Tibial nerve (tissue), 4 donors: ENCODE data around the gene KCNJ15. TPM values are rescaled to one million over a fixed set of nuclear protein-coding genes. Genes with fewer than 3 reads are reported as not detected.
"Not testable (repeated sequence)": the region's sequence is repeated elsewhere in the genome, so short reads cannot be mapped to it uniquely, and the experiment has no call there.

ENCODE experiments used
- DNase-seq, 2 donors: peaks; one replicate each; pipeline ENCODE4 v3.0.0-alpha.2; 2019; ENCODE audit warnings: low spot score in 2 of 2
- H3K27ac ChIP-seq, 4 donors: fragments of 200-600 bp; sonication (generic) in 3 of 4; one replicate each; pipeline ENCODE4 v1.5.1; 2017 to 2019; ENCODE audit warnings: mild to moderate bottlenecking in 1 of 4
- H3K27me3 ChIP-seq, 2 donors: fragments of 200-600 bp; sonication (generic) in 1 of 2; one replicate each; pipeline versions ENCODE4 v1.5.1 to v1.6.0; 2017 to 2019
- H3K36me3 ChIP-seq, 3 donors: fragments of 200-600 bp; sonication (generic); one replicate each; pipeline ENCODE4 v1.5.1; 2018 to 2019
- H3K4me1 ChIP-seq, 4 donors: fragments of 200-600 bp; sonication (generic) in 3 of 4; one replicate each; pipeline ENCODE4 v1.5.1; 2017 to 2019
- H3K4me3 ChIP-seq, 4 donors: fragments of 200-600 bp; sonication (generic) in 3 of 4; one replicate each; pipeline ENCODE4 v1.5.1; 2017 to 2019; ENCODE audit warnings: mild to moderate bottlenecking in 1 of 4, moderate library complexity in 1 of 4
- H3K9me3 ChIP-seq, 4 donors: fragments of 200-600 bp; sonication (generic) in 3 of 4; one replicate each; pipeline ENCODE4 v1.5.1; 2017 to 2019
- EP300 ChIP-seq, 2 donors: sonication (generic); formaldehyde crosslinking; IDR thresholded peaks; one replicate each; pipeline ENCODE4 v1.6.1; 2017; ENCODE audit warnings: antibody characterized with exemption in 2 of 2, mild to moderate bottlenecking in 1 of 2
- POLR2A ChIP-seq, 2 donors: fragments of 450-650 bp; IDR thresholded peaks; one replicate each; pipeline ENCODE4 v1.6.1; 2017; ENCODE audit warnings: antibody characterized with exemption in 2 of 2, mild to moderate bottlenecking in 2 of 2, moderate library complexity in 2 of 2
- WGBS, 2 donors: methylation state at CpG; one replicate each; pipeline ENCODE4 v1.1.5; 2018; 5-methylcytosine and 5-hydroxymethylcytosine counted together
- total RNA-seq, 4 donors: library from RNA; depleted of rRNA; stranded (reverse); fragments of >200 nt; gene quantifications; one replicate each; pipeline ENCODE4 v1.1.0, GENCODE V29; 2016
- TF ChIP-seq, protein P1 (sequence below), 5 experiments: fragments of 200-600 bp in 3 of 5; fragments of 450-650 bp in 2 of 5; sonication (generic) in 3 of 5; IDR thresholded peaks; one replicate each; pipeline ENCODE4 v1.5.1; 2016 to 2019; ENCODE audit warnings: antibody characterized with exemption in 5 of 5, mild to moderate bottlenecking in 3 of 5, moderate library complexity in 2 of 5

KCNJ15 gene
- total RNA-seq, 4 donors from 2014 or later: 0.39 to 2.4 (median 0.43) TPM

DNA sequence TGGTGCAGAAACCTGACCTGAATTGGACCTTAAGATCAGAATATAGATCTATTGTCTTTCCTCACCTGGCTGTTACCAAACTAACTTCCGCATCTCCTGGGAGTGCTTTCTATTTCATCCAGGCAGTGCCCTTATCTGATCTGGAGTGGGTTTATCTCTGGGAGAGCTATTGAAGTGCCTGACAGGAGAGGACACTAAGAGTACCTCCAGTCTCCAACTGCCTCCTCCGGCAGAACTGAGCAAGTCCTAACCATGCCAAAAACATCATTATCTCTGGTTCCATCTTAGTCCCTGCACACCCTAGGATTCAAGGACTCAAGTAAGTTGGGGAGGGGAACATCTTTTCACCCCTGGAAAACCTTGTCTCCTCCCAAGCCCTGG, 12.4 kb upstream of the KCNJ15 start:
- Histone ChIP-seq H3K4me3 (no peak overlapping the region), H3K4me1 (peaks cover 0 to 8% (median 0%) of the 10 kb centered on the region in 4 donors), H3K9me3 (no peaks in the 10 kb centered on the region), H3K27me3 (no peaks in the 10 kb centered on the region), H3K27ac (no peak overlapping the region), H3K36me3 (no peaks in the 10 kb centered on the region)
- DNase-seq: no peak
- TF ChIP-seq, protein P1, sequence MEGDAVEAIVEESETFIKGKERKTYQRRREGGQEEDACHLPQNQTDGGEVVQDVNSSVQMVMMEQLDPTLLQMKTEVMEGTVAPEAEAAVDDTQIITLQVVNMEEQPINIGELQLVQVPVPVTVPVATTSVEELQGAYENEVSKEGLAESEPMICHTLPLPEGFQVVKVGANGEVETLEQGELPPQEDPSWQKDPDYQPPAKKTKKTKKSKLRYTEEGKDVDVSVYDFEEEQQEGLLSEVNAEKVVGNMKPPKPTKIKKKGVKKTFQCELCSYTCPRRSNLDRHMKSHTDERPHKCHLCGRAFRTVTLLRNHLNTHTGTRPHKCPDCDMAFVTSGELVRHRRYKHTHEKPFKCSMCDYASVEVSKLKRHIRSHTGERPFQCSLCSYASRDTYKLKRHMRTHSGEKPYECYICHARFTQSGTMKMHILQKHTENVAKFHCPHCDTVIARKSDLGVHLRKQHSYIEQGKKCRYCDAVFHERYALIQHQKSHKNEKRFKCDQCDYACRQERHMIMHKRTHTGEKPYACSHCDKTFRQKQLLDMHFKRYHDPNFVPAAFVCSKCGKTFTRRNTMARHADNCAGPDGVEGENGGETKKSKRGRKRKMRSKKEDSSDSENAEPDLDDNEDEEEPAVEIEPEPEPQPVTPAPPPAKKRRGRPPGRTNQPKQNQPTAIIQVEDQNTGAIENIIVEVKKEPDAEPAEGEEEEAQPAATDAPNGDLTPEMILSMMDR (IDR thresholded peaks at IDR 0.05): no peak
- TF ChIP-seq EP300 (IDR thresholded peaks at IDR 0.05) (no peak), POLR2A (IDR thresholded peaks at IDR 0.05) (no peak)
- 96% methylated on average over 2 of the region's 2 CpGs for WGBS, 2 donors

DNA sequence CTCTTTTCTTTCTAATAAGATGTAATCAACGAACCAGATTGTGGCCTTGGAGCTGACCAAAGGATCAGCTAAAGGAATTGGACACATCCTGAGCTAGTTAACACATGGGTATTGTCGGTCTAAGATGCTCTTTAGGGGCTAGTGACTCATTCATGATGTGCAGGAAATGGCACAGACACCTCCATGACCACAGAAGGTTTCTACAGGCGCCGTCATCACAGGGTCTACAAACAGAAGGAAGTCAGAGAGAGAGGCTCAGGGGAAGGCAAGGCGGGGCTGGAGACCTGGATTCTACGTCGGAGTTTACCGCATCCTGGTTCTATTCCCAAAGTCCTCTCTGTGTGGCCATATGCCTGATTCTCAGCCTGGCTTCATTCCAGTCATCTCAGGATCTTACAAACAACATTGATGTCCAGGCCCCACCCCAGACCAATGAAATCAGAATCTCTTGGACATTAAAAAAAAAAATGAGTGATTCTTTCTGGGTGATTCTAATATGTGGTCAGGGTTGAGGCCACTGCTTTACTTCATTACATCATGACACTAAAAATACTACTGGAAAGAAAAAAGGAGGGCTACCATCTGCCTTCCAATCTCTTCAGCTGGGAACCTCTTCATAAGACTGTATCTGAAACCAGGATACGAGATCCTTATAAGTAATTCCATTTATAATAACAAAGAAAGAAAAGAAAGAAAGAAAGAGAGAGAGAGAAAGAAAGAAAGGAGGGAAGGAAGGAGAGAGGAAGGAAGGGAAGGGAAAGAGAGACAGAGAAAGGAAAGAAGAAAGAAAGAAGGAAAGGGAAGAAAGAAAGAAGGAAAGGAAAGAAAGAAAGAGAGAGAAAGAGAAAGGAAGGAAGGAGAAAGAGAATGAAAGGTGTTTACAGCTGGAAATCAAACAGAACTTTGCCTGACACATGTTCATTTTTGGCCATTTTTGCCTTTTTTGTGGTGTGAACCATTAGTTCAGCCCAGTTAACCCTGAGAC, 11.6 kb upstream of the KCNJ15 start:
- 72 to 79% methylated on average over 9 of the region's 9 CpGs for WGBS, 2 donors
- Histone ChIP-seq H3K36me3 (no peaks in the 10 kb centered on the region), H3K4me3 (no peak overlapping the region), H3K27ac (no peak overlapping the region), H3K27me3 (no peaks in the 10 kb centered on the region), H3K9me3 (no peaks in the 10 kb centered on the region), H3K4me1 (peaks cover 0 to 8% (median 0%) of the 10 kb centered on the region in 4 donors)
- no peak for TF ChIP-seq EP300 (IDR thresholded peaks at IDR 0.05)
- TF ChIP-seq, protein P1 (IDR thresholded peaks at IDR 0.05): no peak
- no peak for TF ChIP-seq POLR2A (IDR thresholded peaks at IDR 0.05)
- no peak for DNase-seq

DNA sequence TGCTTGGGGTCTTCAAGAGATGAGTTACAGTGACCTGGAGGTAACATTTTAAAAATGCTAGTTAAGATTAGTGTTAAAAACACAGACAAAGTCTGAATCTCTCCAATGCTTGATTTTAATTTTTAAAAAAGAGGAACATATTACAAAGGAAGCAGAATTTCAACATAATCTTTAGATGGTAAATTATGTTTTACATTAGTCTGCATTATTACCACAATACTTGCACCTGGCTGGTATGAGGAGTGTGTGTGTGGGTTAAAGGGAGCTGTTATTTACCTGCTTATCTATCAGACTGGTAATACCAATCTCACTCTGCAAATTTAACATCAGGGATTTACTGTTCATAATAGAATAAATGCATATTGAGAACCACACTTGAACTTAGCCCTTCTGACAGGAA, 10.3 kb upstream of the KCNJ15 start:
- TF ChIP-seq EP300 (IDR thresholded peaks at IDR 0.05) (no peak), POLR2A (IDR thresholded peaks at IDR 0.05) (no peak)
- TF ChIP-seq, protein P1 (IDR thresholded peaks at IDR 0.05): no peak
- no peak overlapping the region for H3K4me3 ChIP-seq
- H3K9me3 ChIP-seq: no peaks in the 10 kb centered on the region
- H3K27ac ChIP-seq: no peak overlapping the region
- H3K36me3 ChIP-seq: no peaks in the 10 kb centered on the region
- no peaks in the 10 kb centered on the region for H3K27me3 ChIP-seq
- no peaks in the 10 kb centered on the region for H3K4me1 ChIP-seq
- no peak for DNase-seq

DNA sequence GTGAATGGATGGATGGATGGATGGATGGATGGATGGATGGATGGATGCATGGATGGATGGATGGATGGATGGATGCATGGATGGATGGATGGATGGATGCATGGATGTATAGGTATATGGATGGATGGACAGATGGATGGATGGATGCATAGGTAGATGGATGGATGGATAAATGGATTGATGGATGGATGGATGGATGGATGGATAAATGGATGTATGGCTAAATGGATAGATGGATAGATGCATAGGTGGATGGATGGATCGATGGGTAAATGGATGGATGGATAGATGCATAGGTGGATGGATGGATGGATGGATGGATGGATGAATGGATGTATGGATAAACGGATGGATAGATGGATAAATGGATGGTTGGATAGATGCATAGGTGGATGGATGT, 9.7 kb upstream of the KCNJ15 start:
- 85 to 86% methylated on average over 2 of the region's 2 CpGs for WGBS, 2 donors
- H3K36me3 ChIP-seq, H3K9me3 ChIP-seq, DNase-seq, H3K27me3 ChIP-seq, H3K4me1 ChIP-seq, H3K27ac ChIP-seq, H3K4me3 ChIP-seq: not testable (repeated sequence)

DNA sequence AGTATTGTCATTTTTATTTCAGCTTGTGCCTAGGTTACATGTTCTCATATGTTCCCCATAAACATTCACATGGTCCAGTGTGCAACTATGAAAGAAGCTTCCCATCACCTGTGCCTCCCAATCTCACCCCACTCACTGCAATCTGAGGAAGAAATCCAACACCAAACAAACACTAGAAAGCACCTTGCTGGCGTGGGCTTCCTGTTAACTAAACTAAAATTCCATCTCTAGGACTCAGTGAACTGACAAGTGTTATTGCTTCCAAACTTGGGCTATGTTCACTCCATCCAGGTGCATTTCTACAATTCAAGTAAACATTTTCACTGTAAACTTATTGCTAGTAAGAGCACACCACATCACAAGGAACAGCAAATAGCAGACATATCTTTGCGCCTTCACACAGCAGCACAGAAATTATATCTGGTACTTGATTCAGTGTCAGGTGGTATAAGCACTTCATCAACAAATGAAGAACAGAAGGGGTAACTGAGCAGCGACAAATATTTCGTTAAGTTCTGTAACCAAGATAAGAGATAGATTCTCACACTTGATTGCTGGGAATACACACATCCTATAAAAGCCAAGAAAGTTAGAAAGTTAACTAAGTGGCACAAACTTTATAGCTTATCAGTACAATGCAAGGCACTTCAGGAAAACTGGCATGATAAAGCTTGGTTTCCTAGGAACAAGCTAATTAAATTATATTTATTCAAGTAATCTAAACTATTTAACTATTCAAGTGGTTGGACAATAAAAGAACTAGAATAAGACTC, 8.9 kb upstream of the KCNJ15 start:
- WGBS, 2 donors: 92 to 96% methylated on average over 4 of the region's 4 CpGs
- Histone ChIP-seq H3K9me3 (no peaks in the 10 kb centered on the region), H3K36me3 (no peaks in the 10 kb centered on the region), H3K27me3 (no peaks in the 10 kb centered on the region), H3K4me1 (no peaks in the 10 kb centered on the region), H3K4me3 (no peak overlapping the region), H3K27ac (no peak overlapping the region)
- TF ChIP-seq, protein P1 (IDR thresholded peaks at IDR 0.05): no peak
- TF ChIP-seq POLR2A (IDR thresholded peaks at IDR 0.05): no peak
- no peak for TF ChIP-seq EP300 (IDR thresholded peaks at IDR 0.05)
- DNase-seq: no peak
